ENCODE results near the gene PAGR1.
A peak's percentile ranks its signal among the peaks of the same experiment; 100 is the strongest.

Gene PAGR1

DNA sequence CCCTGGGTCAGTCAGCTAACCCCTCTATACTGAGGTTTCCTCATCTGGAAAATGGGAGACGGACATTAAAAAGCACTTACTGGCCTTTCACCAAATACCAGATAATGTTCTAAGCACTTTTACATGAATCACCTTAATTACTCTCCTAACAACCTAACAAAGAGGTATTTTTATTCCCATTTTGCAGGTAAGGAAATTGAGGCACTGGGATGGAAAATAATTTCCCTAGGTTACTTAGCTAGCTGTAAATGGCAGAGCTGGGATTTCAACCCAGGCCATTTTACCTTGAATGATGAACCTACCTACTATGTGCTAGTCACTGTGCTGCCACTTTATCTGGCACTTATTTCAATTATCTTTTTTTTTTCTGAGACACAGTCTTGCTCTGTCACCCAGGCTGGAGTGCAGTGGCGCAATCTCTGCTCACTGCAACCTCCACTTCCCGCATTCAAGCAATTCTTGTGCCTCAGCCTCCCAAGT is 21.7 kb upstream of the PAGR1 start:
- DNase-seq (ENCODE audit: low spot score): no peak
- H3K27ac ChIP-seq (ENCODE audit: poor library complexity, severe bottlenecking): no peak overlapping the region
- H3K27me3 ChIP-seq (ENCODE audit: insufficient read depth, poor library complexity, severe bottlenecking): no peaks in the 10 kb centered on the region
- H3K9me3 ChIP-seq (ENCODE audit: severe bottlenecking): no peaks in the 10 kb centered on the region
- peaks cover 3% of the 10 kb centered on the region for H3K4me1 ChIP-seq (ENCODE audit: insufficient read depth, poor library complexity, severe bottlenecking)
- no peak overlapping the region for H3K4me3 ChIP-seq (ENCODE audit: severe bottlenecking)
- TF ChIP-seq, protein P1, sequence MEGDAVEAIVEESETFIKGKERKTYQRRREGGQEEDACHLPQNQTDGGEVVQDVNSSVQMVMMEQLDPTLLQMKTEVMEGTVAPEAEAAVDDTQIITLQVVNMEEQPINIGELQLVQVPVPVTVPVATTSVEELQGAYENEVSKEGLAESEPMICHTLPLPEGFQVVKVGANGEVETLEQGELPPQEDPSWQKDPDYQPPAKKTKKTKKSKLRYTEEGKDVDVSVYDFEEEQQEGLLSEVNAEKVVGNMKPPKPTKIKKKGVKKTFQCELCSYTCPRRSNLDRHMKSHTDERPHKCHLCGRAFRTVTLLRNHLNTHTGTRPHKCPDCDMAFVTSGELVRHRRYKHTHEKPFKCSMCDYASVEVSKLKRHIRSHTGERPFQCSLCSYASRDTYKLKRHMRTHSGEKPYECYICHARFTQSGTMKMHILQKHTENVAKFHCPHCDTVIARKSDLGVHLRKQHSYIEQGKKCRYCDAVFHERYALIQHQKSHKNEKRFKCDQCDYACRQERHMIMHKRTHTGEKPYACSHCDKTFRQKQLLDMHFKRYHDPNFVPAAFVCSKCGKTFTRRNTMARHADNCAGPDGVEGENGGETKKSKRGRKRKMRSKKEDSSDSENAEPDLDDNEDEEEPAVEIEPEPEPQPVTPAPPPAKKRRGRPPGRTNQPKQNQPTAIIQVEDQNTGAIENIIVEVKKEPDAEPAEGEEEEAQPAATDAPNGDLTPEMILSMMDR (IDR thresholded peaks at IDR 0.05; ENCODE audit: poor library complexity, severe bottlenecking): no peak
- H3K36me3 ChIP-seq (ENCODE audit: low read depth): peaks cover 51% of the 10 kb centered on the region
- ATAC-seq (ENCODE audit: low read depth): no peak

DNA sequence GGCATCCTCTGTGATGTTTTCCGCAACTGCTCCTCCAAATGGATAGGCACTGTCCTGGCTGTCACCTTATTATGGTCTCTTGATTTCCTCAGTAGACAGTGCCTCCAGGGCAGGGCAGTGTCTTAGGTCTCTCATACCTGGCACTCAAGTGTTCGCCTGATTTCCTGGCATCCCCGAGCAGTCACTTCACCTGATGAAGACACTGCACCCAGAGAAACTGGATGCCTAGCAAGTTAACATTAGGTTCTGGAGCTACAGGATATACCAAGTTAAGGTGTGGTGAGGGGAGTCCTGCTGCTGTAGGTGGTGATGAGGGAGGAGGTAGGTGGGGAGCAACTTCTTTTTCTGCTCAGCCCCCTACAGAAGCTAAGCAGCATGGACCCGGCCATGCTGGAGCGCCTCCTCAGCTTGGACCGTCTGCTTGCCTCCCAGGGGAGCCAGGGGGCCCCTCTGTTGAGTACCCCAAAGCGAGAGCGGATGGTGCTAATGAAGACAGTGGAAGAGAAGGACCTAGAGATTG is 13.5 kb upstream of the PAGR1 start:
- TF ChIP-seq, protein P1 (IDR thresholded peaks at IDR 0.05; ENCODE audit: poor library complexity, severe bottlenecking): no peak
- Histone ChIP-seq H3K27me3 (ENCODE audit: insufficient read depth, poor library complexity, severe bottlenecking) (no peaks in the 10 kb centered on the region), H3K27ac (ENCODE audit: poor library complexity, severe bottlenecking) (no peak overlapping the region), H3K4me1 (ENCODE audit: insufficient read depth, poor library complexity, severe bottlenecking) (no peaks in the 10 kb centered on the region), H3K4me3 (ENCODE audit: severe bottlenecking) (no peak overlapping the region), H3K36me3 (ENCODE audit: low read depth) (peaks cover 51% of the 10 kb centered on the region), H3K9me3 (ENCODE audit: severe bottlenecking) (no peaks in the 10 kb centered on the region)
- ATAC-seq (ENCODE audit: low read depth): no peak
- DNase-seq (ENCODE audit: low spot score): no peak

DNA sequence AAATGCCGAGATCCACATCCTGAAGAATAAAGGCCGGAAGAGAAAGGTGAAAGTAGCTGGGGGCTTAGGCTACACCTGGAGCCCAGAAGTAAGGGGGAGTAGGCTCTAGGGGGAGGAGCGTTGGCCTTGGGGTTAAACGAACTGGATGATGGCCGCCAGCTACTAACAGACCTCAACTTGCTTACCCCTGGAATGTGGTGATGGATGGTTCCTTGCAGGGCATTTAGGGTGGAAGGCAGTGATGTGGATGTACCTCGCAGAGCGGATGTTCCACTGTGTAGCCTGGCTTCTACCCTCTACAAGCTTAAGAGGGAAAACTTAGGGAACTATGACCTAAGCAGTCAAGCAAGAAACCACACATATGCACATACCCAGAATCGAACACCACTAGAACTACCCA is 11.9 kb upstream of the PAGR1 start:
- peak overlapping the region; percentile 92 for H3K27ac ChIP-seq (ENCODE audit: poor library complexity, severe bottlenecking)
- DNase-seq (ENCODE audit: low spot score) (no peak), ATAC-seq (ENCODE audit: low read depth) (no peak)
- H3K9me3 ChIP-seq (ENCODE audit: severe bottlenecking): no peaks in the 10 kb centered on the region
- no peaks in the 10 kb centered on the region for H3K27me3 ChIP-seq (ENCODE audit: insufficient read depth, poor library complexity, severe bottlenecking)
- H3K4me1 ChIP-seq (ENCODE audit: insufficient read depth, poor library complexity, severe bottlenecking): peaks cover 7% of the 10 kb centered on the region
- peaks cover 51% of the 10 kb centered on the region for H3K36me3 ChIP-seq (ENCODE audit: low read depth)
- H3K4me3 ChIP-seq (ENCODE audit: severe bottlenecking): no peak overlapping the region
- TF ChIP-seq, protein P1 (IDR thresholded peaks at IDR 0.05; ENCODE audit: poor library complexity, severe bottlenecking): no peak

DNA sequence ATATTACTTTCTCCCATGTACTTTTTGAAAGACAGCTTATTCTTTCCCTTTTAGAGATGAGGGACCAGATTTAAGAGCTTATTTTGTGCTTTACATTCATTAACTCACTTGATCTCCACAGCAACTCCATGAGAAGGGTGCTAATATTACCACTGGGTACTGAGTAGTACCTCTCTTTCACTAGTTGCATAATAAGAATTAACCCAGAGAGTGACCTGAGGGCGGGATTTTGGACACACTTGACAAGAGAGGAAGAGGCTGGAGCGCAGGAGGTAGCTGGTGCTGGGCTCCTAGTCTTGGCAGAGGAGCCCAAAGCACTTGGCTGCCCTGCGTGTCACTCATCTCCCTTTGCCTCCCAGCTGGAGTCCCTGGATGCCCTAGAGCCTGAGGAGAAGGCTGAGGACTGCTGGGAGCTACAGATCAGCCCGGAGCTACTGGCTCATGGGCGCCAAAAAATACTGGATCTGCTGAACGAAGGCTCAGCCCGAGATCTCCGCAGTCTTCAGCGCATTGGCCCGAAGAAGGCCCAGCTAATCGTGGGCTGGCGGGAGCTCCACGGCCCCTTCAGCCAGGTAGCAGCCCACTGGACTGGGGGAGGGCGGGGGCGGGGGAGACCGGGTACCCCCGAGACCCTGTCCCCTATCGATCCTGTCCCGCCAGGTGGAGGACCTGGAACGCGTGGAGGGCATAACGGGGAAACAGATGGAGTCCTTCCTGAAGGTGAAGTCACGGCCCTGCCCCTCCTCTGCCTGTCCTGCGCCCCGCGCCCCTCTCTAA is 11.3 kb upstream of the PAGR1 start:
- ATAC-seq (ENCODE audit: low read depth): peak; percentile 1; the same call in 1 of the 3 replicates

More for the DNA sequence above, 11.3 kb upstream of the PAGR1 start:
- peaks cover 49% of the 10 kb centered on the region for H3K36me3 ChIP-seq (ENCODE audit: low read depth)
- DNase-seq (ENCODE audit: low spot score): no peak
- H3K4me3 ChIP-seq (ENCODE audit: severe bottlenecking): peak overlapping the region; percentile 36
- no peaks in the 10 kb centered on the region for H3K9me3 ChIP-seq (ENCODE audit: severe bottlenecking)
- TF ChIP-seq, protein P1 (IDR thresholded peaks at IDR 0.05; ENCODE audit: poor library complexity, severe bottlenecking): no peak
- H3K27me3 ChIP-seq (ENCODE audit: insufficient read depth, poor library complexity, severe bottlenecking): no peaks in the 10 kb centered on the region
- H3K4me1 ChIP-seq (ENCODE audit: insufficient read depth, poor library complexity, severe bottlenecking): peaks cover 7% of the 10 kb centered on the region
- H3K27ac ChIP-seq (ENCODE audit: poor library complexity, severe bottlenecking): peak overlapping the region; percentile 92
